Left kidney (tissue), 2 donors: ENCODE measurements around the gene ZMIZ1. TPM values are rescaled to one million over a fixed set of nuclear protein-coding genes. Genes with fewer than 3 reads are reported as not detected.

Experiments used
- DNase-seq: peaks from one replicate; pipeline ENCODE4 v3.0.0-alpha.2; 2013
- polyA plus RNA-seq: library from polyadenylated mRNA; unstranded; fragments of 120-200 nt; gene quantifications from one replicate; pipeline ENCODE4 v1.2.1, GENCODE V29; 2013; ENCODE audit not compliant: insufficient read length

Gene ZMIZ1
- polyA plus RNA-seq, 1 donor, result 70.2 TPM

DNA sequence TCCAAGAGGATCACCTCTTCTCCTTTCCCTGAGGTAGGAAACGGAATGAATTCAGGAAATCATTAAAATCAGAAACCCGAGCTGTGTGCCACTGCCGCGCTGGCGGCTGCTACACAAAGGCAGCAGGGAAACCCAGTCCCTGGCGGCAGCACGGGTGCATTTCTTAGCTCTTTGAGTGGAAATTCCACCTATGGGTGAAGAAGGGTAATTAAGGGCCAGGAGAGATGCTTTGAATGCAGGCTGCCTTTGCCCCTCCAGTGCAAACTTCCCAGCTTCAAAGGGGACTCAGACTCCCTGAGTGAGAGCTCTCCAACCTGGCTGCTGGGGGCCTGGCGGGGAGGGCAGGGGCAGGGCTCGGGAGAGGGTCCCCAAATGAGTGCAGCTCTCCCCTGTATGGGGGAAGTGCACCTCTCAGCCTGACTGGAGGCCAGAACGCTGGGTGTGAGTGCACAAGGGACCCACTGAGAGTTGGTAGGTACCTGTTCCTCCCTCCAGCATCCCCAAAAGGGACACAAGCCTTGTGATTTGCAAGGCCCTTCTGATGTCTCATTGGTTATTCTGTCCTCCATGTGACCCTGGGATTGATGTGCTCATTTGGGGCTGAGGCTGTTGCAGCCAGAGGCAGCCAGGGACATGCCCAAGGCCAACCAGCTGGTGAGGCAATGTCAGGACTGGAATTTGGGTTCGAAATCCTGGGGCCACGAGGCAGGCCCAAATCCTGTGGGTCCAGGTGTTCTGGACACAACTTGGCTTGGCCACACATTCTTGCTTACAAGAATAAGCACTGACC is 16.3 kb upstream of the ZMIZ1 start:
- DNase-seq, result peak; percentile 48

DNA sequence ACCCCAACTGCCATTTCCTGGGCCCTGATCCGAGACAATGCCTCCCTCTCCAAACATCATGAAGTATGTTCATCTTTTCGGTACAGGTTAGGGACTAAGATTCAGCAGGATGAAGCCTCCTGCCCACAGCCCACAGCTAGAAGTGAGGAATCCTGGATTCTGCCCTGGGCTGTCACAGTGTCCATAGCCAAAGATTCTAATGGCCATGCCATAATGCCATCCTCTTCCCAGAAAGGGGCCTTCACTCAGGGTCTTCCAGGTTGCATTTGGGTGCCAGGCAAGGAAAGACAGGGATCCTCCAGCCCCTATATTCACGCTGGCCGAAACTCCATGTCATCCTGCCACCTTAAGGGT is 15.7 kb upstream of the ZMIZ1 start:
- DNase-seq, result no peak

DNA sequence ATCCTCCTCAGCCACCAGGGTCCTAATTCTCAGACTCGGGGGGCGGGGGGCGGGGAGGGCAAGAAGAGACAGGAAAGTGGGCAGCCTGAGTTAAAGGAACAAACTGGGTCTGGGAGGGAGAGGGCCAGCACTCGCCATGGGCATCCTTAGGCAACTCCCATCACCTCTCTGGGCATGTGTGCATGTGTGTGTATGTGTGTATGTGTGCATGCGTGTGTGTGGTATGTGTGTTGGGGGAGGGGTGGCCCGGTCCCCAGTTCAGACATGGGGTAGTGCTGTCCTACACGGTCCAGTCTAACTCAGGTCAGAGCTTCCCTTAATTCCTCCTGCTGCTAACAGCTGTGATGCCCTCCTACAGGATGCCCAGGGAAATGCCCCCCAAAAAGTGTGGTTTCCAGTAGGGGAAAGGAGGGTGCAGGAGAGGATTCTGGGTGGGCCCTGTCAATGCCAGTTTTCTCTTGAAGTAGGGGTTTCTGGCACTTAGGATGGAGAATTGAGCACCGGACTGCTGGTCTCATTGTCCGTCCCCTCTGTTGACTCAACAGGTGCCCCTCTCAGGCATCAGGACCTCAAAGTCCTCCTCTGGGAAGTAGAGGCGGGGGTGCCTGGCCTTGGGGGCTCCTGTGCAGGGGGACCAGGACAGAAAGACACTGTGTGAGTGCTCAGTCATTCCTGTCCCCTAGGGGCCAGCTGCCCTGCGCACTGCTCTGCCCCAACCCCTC is 15.1 kb upstream of the ZMIZ1 start:
- no peak for DNase-seq

DNA sequence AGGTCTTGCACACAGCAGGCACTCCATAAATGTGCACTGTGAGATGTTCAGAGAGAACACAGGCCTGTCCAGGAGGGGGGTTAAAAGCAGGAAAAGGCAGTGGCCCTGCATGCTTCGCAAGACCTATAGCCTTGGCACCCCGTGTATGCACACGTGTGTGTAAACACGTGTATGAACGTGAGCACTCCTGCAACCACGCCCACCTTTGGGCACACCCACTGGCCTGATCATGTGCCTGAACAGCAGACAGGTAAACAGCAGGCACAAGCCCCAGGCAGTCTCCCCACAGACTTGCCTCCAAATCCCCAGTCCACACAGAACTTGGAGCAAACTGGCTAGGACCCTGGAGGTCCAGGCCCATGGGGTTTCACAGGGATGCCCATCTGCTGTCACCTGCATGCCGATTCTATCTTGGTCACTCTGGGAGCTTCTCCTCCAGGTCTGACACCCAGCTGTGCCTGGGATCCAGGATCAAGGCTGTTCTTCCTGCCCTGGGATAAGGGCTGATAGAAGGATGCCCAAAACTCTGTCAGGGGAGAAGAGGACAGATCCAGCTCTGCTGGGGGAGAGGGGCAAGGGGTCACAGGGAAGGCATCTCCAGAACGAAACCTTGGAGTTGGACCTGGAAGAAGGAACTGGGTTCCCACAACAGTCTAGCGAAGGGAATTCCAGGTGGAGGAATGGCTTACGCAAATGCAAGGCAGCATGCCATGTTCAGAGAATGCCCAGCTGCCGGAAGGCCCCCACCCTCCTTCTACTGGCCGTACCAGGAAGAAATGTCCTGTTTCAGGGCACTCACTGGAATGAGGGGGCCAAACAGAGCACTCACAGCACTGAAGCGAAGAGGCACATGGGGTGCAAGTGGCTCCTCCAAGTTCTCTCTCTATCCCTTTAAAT is 14.3 kb upstream of the ZMIZ1 start:
- DNase-seq, result no peak

DNA sequence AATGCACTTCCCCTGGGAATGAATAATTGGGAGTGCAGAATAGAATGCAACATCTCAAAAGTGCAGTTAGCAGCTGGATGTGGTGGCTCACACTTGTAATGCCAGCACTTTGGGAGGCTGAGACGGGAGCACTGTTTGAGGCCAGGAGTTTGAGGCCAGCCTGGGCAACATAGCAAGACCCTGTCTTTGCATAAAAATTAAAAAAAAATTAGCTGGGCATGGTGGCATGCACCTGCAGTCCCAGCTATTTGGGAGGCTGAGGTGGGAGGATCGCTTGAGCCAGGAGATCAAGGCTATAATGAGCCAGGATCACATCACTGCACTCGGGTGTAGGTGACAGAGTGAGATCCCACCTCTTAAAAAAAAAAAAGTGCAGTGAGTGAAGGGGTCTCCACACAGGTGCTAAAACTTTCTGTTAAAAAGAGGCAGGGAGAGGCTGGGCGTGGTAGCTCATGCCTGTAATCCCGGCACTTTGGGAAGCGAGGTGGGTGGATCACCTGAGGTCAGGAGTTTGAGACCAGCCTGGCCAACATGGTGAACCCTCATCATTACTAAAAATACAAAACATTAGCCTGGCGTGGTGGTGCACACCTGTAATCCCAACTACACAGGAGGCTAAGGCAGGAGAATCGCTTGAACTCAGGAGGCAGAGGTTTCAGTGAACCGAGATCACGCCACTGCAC is 13.5 kb upstream of the ZMIZ1 start:
- no peak for DNase-seq

DNA sequence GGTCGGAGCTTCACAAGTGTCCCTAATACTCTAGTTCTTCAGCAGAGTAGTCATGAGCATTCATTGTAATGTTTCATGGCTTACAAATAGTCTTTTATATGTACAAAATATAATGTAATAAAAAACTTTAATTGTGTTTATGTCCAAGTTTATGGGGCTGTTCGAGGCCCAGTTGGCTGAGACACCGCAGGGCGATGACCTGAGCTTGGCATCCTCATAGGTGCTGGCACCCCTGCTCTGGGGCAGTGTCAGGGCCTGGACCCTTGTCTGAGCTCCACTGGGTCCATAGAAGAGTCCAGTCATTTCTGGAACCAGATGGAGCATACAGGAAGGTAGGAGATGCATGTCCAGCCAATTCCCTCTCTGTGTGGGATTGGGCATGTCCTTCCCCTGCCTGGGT is 12.9 kb upstream of the ZMIZ1 start:
- DNase-seq, result no peak

DNA sequence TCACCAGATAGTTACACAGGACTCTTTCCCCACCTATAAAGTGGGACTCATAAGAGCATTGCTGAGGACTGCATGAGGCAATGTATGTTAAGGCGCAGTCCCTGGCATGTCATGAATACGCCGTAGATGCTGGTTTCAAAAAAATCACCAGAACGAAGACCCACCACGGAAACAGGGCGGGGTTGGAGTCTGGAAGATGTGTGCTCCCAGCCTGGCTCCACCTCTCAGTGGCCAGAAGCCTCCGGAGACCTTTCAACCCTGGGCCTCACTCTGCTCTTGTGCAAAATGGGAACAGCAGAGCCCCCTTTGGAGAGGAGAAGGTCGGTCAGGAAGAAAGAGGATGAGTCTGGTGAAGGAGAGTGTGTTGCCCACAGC is 12.4 kb upstream of the ZMIZ1 start:
- no peak for DNase-seq

DNA sequence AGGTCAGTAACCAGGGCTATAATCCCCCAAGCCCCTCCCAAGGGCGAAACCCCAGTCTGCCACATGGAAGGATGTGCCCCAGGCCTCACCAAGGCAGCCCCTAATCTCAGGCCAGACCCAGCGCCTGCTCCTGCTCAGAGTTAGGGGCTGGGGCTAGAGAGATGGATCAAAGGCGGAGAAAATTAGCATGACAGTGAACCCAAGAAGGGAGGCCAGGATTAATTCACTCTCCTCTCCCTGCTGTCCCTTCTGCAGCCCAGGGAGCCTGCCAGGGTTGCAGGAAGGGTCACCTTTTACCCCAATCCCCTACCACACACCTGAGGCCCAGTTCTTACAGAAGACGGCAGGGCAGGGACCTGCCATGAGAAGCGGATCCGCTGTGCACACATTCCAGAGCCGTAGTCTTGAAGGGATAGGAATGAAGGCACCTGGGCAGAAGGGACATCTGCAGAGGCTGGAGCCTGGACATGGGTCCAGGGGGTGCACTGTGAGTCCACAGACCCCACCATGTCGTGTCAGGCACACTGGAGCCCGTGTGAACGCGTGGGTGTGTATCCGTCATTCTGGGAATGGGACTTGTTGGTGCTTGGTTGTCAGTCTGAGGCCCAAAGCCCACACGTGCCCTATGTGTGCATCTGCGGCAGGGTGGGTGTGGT is 11.9 kb upstream of the ZMIZ1 start:
- no peak for DNase-seq

DNA sequence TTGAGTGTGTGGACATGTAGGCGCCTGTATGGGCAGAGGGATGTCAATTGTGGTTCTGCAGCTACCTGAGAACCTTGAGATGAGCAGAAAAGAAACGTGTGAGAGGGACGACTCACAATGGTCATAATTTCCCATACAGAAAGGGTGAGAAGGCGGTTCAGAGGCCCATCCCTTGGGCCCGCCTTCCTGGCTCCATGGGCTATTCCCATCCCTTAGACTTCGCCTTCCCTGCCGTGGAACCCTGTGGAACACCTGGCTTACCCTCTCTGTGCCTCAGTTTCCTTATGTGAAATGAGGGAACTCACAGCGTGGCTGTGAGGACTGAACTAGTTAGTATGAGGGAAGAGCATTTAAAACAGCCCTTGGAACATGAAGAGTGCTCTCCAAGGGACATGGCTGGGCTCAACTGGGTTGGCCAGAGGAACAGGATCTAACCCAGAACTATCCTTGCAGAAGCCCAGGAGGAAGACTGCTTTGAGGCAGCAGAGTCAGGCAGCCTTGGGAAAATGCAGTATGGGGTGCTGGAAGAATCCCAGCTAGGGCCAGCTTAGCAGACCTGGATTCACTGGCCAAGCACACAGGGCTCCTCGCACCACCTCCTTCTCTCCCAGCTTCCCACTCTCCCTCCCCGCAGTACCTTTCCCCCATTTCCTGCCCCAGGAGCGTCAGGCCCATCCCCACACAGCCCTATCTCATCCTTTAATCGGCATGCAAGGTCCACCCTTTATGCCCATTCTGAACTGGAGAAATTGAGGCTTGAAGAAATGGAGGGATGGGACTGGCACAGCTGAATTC is 11.1 kb upstream of the ZMIZ1 start:
- no peak for DNase-seq

DNA sequence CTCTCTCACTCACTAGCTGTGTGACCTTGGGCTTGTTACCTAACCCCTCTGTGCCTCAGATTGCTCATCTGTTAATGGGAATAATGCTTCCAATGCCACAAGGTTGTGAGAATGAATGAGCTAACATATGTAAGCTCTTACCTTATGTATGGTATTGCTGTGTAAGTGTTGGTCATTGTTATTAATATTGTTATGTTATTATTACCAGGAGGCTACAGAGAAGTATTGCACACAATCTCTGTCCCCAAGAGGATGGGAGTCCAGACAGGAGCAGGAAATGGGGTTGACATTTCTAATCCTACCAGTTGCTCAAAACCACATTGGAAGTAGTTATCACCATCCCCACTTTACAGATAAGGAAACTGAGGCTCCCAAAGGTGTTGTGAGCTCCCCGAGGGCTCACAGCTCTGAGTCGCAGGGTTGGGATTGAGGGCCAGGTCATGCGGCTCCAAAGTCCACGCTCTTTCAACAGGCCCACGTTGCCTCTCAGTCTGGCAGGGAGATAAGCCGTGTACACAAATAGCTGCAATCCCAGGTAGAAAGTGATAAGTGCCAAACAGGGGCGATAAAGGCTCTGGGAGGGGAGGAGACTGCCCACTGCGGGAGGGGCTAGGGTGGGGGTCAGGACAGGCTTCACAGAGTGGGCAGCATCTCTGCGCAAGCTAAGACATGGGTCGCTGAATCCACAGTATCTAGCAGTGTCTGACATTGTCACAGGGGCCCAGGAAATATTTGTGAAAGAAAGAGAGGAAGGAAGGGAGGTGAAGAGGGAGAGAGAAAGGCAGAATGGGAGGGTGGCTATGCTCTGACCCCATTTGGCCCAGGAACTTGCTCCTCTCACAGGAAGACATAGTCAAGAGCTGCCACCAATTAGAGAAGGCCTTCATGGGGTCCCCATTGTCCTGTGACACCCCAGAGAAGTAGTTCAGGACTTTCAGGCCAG is 9.6 kb upstream of the ZMIZ1 start:
- DNase-seq, result no peak

DNA sequence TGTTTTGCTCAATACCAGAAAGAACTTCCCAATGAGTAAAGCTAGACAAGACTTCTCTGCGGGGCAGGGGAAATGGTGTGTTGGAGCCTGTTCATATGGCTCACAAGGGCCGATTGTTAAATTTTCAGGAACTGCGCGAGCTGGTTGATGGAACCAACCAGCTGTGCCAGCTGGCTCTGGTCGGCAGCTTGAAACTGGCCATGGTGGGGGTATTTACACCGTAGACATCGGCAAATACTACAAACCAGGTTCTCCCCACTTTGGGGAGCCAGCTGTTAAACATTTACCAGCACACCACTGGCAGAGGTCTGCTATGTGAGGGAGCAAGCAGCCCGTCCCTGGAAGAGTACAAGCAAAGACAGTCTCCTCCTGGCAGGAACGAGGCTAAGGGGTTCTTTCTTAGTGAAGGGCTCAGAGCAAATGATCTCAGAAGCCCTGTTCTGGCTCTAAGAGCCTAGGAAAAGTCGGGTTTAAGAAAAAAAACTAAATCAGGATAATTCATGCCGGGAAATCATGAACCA is 8.8 kb upstream of the ZMIZ1 start:
- no peak for DNase-seq

DNA sequence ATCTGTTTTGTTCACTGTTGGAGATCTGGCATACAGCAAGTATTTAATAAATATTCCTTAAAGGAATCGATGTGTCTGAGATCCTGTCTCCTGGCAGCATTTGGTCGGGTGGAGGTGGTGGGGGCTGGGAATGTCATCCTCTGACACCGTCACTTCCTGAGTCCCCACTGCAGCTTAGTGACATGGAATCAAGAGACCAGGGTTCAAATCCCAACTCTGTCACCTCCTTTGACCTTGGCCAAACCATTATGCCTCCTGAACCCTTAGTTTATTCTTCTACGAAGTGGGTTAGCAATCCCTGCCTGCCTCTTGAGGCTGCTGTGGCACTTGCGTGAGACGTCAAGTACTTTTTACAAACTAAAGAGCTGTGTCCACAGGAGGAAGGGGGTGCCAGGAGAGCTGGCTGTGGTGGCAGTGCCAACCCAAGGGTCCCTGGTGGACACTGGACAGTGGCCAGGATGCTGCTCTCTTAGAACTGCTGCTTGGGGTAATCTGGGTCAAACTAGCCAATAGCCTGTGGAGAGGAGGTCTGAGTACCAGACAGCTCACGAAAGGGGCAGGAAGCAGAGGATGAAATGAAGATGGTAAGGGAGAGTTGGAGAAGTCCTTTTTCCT is 8.0 kb upstream of the ZMIZ1 start:
- no peak for DNase-seq

DNA sequence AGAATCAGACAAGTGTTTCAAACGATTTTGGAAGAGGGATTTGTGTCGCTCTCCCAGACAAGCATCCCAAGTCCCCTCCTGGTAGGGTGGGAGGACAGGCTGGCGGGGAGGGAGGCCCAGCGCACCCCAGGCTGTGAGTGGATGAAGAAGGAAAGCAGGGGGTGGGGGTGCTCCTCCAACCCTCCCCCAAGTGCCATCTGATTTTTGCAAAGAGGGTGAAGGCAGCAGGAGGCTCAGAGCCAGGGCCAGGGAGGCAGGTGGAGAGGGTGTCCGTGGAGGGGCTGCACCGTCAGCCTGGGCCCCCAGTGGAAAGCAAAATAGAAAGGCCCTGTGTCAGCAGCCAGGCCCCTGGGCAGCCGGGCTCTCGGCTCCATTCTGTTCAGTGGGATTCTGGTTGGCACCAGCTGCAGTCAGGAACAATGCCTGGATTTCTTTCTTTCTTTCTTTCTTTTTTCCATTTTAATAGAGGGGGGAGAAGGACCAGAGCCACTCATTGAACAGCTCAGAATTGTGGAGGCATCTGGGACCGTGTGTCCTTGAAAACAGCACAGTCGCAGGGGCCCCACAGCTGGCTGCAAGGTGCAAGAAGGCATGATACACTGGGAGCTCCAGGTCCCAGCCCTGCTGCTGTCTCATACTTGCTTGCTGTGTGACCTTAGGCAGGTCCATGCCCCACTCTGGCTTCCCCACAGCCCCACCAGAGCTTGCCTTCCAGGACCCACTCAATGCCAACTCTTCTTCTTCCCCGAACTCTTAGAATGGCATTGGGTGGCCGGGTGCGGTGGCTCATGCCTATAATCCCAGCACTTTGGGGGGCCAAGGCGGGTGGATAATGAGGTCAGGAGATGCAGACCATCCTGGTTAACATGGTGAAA is 7.1 kb upstream of the ZMIZ1 start:
- no peak for DNase-seq

DNA sequence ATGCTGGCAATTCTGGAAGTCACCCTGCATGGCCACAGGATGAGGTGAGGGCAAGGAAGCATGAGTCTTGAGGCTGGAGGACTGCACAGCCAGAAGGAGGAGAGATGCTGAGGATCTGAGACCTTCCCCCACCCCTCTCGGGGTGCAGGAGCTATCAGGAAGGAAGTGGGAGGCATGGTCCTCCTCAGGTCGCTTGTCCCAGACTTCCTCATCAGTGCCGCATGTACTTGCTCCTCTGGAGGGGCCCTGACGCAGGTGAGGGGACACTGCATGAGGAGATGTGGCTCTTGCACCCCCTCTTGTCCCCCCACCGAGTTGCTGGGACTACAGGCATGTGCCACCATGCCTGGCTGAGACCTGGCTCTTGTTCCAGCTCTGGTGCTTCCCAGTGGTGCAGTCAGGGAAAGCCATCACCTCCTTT is 5.7 kb upstream of the ZMIZ1 start:
- DNase-seq, result no peak

DNA sequence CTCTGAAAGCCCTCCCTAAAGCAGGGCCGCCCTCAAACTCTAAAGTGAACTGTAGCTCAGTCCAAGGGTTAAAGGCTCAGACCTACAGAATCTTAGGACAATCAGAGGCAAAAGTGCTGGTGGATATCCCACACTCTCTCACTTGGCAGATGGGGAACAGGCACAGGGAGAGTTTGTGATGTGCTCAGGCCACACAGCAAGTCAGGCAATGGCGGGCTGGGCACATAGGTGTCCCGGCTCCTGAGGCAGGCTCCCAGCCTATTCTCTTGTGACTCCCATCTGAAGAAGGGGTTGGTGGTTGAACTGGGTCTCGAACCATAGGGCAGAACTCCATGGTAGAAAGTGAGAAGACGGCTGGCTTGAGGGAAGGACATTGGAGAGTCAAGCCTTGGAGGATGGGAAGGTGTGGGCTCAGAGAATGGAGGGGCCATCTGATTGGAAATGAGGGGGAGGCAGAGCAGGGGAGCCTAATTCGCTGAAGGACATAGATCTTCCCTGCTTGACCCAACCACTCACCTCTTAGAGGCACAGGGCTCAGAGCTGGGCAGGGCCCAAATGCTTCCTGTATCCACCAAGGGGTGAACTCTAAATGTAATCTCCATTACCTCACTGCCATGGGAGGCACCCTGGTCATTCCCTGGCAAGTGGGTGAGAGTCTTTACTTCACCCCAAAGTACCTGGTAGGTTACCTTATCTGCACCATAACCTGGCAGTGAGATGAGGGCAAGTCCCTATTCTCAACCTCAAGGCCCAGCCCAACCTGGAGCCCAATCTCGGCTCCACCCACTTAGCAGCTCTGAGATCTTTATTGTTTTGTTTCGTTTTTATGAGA is 4.9 kb upstream of the ZMIZ1 start:
- no peak for DNase-seq

DNA sequence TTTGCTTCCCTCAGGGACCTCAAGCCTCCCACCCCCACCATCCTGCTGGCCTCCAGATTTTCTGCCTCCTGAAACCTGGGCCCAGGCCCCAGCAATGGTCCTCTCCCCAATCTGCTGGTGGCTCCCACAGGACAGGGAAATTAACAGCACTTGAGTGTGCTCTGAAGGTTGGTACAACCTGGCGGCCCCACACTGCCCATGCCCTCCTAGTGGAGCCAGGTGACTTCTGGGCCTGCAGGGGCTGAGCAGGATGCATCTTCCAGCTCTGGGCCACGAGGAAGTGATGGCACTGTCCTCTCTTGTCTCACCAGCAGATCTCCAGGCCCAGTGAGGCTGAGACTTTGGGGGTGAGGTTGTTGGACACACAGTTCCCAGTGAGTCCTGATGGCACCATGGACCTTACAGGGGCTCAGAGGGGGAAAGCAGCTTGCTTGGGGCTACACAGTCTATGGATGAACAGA is 3.6 kb upstream of the ZMIZ1 start:
- no peak for DNase-seq

DNA sequence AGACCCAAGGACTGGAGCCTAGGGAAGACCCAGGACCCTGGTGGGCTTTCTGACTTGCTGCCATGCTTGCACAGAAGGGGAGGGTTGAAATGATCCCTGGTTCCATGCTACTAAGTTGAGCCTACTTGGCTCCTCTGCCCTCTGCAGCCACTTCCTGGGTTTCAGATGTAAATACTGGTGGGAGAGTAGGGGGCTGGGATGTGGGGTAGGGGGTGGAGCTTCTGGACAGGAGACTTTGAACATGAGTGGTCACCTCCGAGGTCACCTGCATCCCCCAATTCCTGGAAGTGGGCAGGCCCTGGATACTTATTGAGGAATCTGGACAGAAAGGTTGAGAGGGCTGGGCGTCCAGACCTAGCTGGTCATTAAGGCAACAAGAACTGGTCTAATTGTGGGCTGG is 2.9 kb upstream of the ZMIZ1 start:
- DNase-seq, result no peak
